Neural crest cell (in vitro differentiated cells): Measurements from ENCODE around the gene CYBA. TPM values are rescaled to one million over a fixed set of nuclear protein-coding genes. Genes with fewer than 3 reads are reported as not detected.

Experiments
- DNase-seq: peaks from one replicate; pipeline ENCODE4 v3.0.0; 2021; ENCODE audit warnings: low read depth, mixed read lengths, low spot score
- H3K27ac Mint-ChIP-seq: one replicate; pipeline ENCODE4 v1.8.0; 2021; ENCODE audit warnings: mild to moderate bottlenecking, mixed read lengths; ENCODE audit not compliant: unreplicated experiment
- H3K27me3 Mint-ChIP-seq: 2 replicates; pipeline ENCODE4 v1.8.0; 2021; ENCODE audit warnings: low read depth, mild to moderate bottlenecking, mixed read lengths
- H3K36me3 Mint-ChIP-seq: 2 replicates; pipeline ENCODE4 v1.8.0; 2021; ENCODE audit warnings: low read depth, mild to moderate bottlenecking, mixed read lengths
- H3K4me1 Mint-ChIP-seq: 2 replicates; pipeline ENCODE4 v1.8.0; 2021; ENCODE audit warnings: mixed read lengths
- H3K4me3 Mint-ChIP-seq: one replicate; pipeline ENCODE4 v1.8.0; 2021; ENCODE audit warnings: mild to moderate bottlenecking, mixed read lengths
- H3K9me3 Mint-ChIP-seq: 2 replicates; pipeline ENCODE4 v1.8.0; 2021; ENCODE audit warnings: mixed read lengths
- CTCF ChIP-seq: fragments of 200-600 bp; sonication (generic); conservative IDR thresholded peaks from 2 replicates; pipeline ENCODE4 v1.5.0; 2021; ENCODE audit warnings: antibody characterized with exemption, mild to moderate bottlenecking
- total RNA-seq: library from RNA; stranded (reverse); gene quantifications from 2 replicates; pipeline ENCODE4 v1.2.1, GENCODE V29; 2021

The CYBA gene
- total RNA-seq, 1 donor from 2014 or later, result 22.3 TPM

GRCh38 chr16:88632587-88632930, 18.3 kb downstream of the CYBA start:
- DNase-seq, result no peak
- no peak overlapping the region for H3K27ac Mint-ChIP-seq
- H3K36me3 Mint-ChIP-seq, result no peaks in the 10 kb centered on the region
- H3K27me3 Mint-ChIP-seq, result peaks cover 10% of the 10 kb centered on the region
- H3K4me1 Mint-ChIP-seq, result peaks cover 4% of the 10 kb centered on the region
- H3K9me3 Mint-ChIP-seq, result no peaks in the 10 kb centered on the region
- no peak for TF ChIP-seq CTCF
- peak overlapping the region; percentile 31 for H3K4me3 Mint-ChIP-seq

- Mint-ChIP-seq H3K27me3 (peaks cover 5% of the 10 kb centered on the region), H3K27ac (no peak overlapping the region), H3K4me3 (no peak overlapping the region), H3K9me3 (no peaks in the 10 kb centered on the region), H3K4me1 (peaks cover 4% of the 10 kb centered on the region), H3K36me3 (no peaks in the 10 kb centered on the region)
- TF ChIP-seq CTCF, result no peak
- DNase-seq, result no peak
These were observed 18.8 kb downstream of the CYBA start for GRCh38 chr16:88631920-88632586.

- Mint-ChIP-seq H3K36me3 (no peaks in the 10 kb centered on the region), H3K27ac (no peak overlapping the region)
These were observed 19.5 kb downstream of the CYBA start for GRCh38 chr16:88631384-88631783.

GRCh38 chr16:88630941-88631340, 19.9 kb downstream of the CYBA start:
- DNase-seq, result no peak
- Mint-ChIP-seq H3K4me3 (no peak overlapping the region), H3K4me1 (peaks cover 4% of the 10 kb centered on the region), H3K27ac (no peak overlapping the region), H3K36me3 (no peaks in the 10 kb centered on the region), H3K9me3 (no peaks in the 10 kb centered on the region), H3K27me3 (peaks cover 4% of the 10 kb centered on the region)
- no peak for TF ChIP-seq CTCF

More at GRCh38 chr16:88631384-88631783, 19.5 kb downstream of the CYBA start:
- no peak overlapping the region for H3K4me3 Mint-ChIP-seq
- H3K9me3 Mint-ChIP-seq, result no peaks in the 10 kb centered on the region
- H3K4me1 Mint-ChIP-seq, result peaks cover 4% of the 10 kb centered on the region
- no peak for TF ChIP-seq CTCF
- DNase-seq, result no peak
- peaks cover 4% of the 10 kb centered on the region for H3K27me3 Mint-ChIP-seq

- Mint-ChIP-seq H3K4me3 (no peak overlapping the region), H3K9me3 (no peaks in the 10 kb centered on the region), H3K36me3 (no peaks in the 10 kb centered on the region), H3K27me3 (peaks cover 4% of the 10 kb centered on the region), H3K4me1 (peaks cover 4% of the 10 kb centered on the region), H3K27ac (no peak overlapping the region)
- no peak for TF ChIP-seq CTCF
- no peak for DNase-seq
These were observed 20.4 kb downstream of the CYBA start for GRCh38 chr16:88630433-88630832.
